22Rv1 (cell line): Measurements from ENCODE around the gene CNOT4.

Experiments used
- ZFX ChIP-seq: fragments of 450-650 bp; IDR thresholded peaks from 2 replicates; pipeline ENCODE4 v1.6.1; 2017; ENCODE audit warnings: antibody characterized with exemption, borderline replicate concordance
- TF ChIP-seq, protein P1 (sequence below): fragments of 450-650 bp; IDR thresholded peaks from 2 replicates; pipeline ENCODE4 v1.5.1; 2017; ENCODE audit warnings: mild to moderate bottlenecking

DNA sequence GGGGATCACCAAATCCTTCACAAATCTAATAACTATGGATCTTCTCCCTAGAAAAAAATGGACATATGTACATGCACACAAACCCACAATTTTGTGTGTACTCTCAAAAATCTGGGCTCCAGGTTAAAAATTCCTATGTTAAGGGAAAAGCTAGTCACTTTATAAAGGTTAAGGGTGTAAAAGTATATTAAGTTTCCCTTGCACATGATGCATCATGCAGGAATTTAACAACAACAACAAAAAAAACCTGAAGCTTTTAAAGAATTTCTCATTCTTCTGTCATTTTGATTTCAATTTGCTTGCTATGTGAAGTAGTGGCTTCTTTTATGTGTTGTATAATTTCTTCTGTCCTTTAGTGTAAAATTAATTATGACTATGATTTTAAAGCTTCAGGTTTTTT lies 123.7 kb downstream of the CNOT4 start:
- TF ChIP-seq, protein P1, sequence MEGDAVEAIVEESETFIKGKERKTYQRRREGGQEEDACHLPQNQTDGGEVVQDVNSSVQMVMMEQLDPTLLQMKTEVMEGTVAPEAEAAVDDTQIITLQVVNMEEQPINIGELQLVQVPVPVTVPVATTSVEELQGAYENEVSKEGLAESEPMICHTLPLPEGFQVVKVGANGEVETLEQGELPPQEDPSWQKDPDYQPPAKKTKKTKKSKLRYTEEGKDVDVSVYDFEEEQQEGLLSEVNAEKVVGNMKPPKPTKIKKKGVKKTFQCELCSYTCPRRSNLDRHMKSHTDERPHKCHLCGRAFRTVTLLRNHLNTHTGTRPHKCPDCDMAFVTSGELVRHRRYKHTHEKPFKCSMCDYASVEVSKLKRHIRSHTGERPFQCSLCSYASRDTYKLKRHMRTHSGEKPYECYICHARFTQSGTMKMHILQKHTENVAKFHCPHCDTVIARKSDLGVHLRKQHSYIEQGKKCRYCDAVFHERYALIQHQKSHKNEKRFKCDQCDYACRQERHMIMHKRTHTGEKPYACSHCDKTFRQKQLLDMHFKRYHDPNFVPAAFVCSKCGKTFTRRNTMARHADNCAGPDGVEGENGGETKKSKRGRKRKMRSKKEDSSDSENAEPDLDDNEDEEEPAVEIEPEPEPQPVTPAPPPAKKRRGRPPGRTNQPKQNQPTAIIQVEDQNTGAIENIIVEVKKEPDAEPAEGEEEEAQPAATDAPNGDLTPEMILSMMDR: no peak
- no peak for TF ChIP-seq ZFX
